Muscle layer of colon (tissue), 2 donors: ENCODE data around the gene NKX1-2.

Experiments used
- H3K27ac ChIP-seq: one replicate; pipeline ENCODE4 v1.7.0; 2013; ENCODE audit warnings: low read depth, mild to moderate bottlenecking, low read length, moderate library complexity
- H3K27me3 ChIP-seq, 2 donors: one replicate each; pipeline ENCODE4 v1.7.0; 2013; ENCODE audit warnings: low read length in 2 of 2, mild to moderate bottlenecking in 2 of 2; ENCODE audit not compliant: insufficient read depth in 2 of 2, control insufficient read depth in 1 of 2
- H3K36me3 ChIP-seq: one replicate; pipeline ENCODE4 v1.7.0; 2013; ENCODE audit warnings: mild to moderate bottlenecking, low read length; ENCODE audit not compliant: insufficient read depth
- H3K4me1 ChIP-seq: one replicate; pipeline ENCODE4 v1.7.0; 2013; ENCODE audit warnings: mild to moderate bottlenecking, low read length; ENCODE audit not compliant: insufficient read depth
- H3K4me3 ChIP-seq, 2 donors: one replicate each; pipeline ENCODE4 v1.7.0; 2013; ENCODE audit warnings: low read length in 2 of 2, low read depth in 1 of 2, mild to moderate bottlenecking in 1 of 2, moderate library complexity in 1 of 2
- H3K9ac ChIP-seq: one replicate; pipeline ENCODE4 v1.7.0; 2013; ENCODE audit warnings: low read length
- H3K9me3 ChIP-seq: one replicate; pipeline ENCODE4 v1.7.0; 2013; ENCODE audit warnings: mild to moderate bottlenecking, low read length
- donor health status: abdominal sarcoma.
- donor health status: Adenocarcinoma of cecum.

NKX1-2 gene

GRCh38 chr10:124450012-124450782 lies at the start of gene NKX1-2:
NKX1-2 (minus strand) TSS chr10:124450035; CDS start chr10:124449943, 92 bp downstream.
- H3K27me3 ChIP-seq, result peaks cover 30 to 66% of the 10 kb centered on the region in 2 donors
- H3K4me3 ChIP-seq, result no peak within 1 kb of the TSS
- no peak within 1 kb of the TSS for H3K27ac ChIP-seq
- no peaks in the 10 kb centered on the region for H3K36me3 ChIP-seq
- peaks cover 19% of the 10 kb centered on the region for H3K4me1 ChIP-seq
- no peaks in the 10 kb centered on the region for H3K9me3 ChIP-seq
- H3K9ac ChIP-seq, result no peak within 1 kb of the TSS

- Histone ChIP-seq H3K36me3 (peaks cover 11% of the 10 kb centered on the region), H3K9me3 (no peaks in the 10 kb centered on the region), H3K27ac (no peak overlapping the region), H3K4me1 (no peaks in the 10 kb centered on the region), H3K27me3 (no peaks in the 10 kb centered on the region), H3K4me3 (no peak overlapping the region), H3K9ac (no peak overlapping the region)
These were observed 48.2 kb upstream of the NKX1-2 start for GRCh38 chr10:124498056-124498455.

DNA sequence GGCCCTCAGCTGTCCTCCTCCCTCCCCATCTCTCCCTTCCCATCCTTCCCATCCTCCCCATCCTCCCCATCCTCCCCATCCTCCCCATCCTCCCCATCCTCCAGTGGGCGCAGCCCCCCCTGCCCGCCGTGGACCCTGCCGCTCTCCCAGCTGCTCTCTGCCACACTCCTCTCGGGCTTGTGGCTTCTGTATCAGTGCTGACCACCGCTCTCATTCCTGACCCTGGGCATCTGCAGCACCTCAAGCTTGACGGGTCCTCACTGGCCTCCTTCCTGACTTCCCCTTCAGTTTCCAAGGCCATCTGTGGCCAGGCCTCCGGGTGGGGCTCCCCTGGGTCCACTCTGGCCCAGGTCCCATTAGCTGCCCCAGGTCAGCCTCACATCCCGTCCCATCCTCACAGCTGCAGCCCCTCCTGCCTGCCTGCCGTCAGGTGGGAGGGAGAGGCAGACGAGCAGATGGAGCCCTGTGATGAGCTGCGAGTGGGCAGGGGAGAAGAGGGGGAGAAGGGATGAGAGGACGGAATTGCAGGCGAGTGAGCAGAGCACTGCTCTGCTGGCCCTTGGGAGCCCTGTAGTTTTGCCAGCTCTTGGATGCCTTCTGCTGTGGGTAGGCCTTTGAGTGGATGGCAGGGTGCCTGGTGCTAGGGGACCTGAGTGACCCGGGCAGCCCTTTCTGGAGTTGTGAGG lies 47.5 kb upstream of the NKX1-2 start:
- H3K36me3 ChIP-seq, result peaks cover 11% of the 10 kb centered on the region
- H3K4me1 ChIP-seq, result no peaks in the 10 kb centered on the region
- H3K27me3 ChIP-seq, result no peaks in the 10 kb centered on the region
- H3K9me3 ChIP-seq, result no peaks in the 10 kb centered on the region
- no peak overlapping the region for H3K27ac ChIP-seq
- H3K4me3 ChIP-seq, result no peak overlapping the region
- no peak overlapping the region for H3K9ac ChIP-seq

GRCh38 chr10:124496620-124497019 lies 46.8 kb upstream of the NKX1-2 start:
- Histone ChIP-seq H3K36me3 (peaks cover 11% of the 10 kb centered on the region), H3K4me1 (no peaks in the 10 kb centered on the region), H3K27me3 (no peaks in the 10 kb centered on the region), H3K27ac (no peak overlapping the region), H3K9ac (no peak overlapping the region), H3K4me3 (no peak overlapping the region), H3K9me3 (no peaks in the 10 kb centered on the region)

- peaks cover 11% of the 10 kb centered on the region for H3K36me3 ChIP-seq
- no peak overlapping the region for H3K9ac ChIP-seq
- H3K4me1 ChIP-seq, result no peaks in the 10 kb centered on the region
- no peak overlapping the region for H3K4me3 ChIP-seq
- H3K27me3 ChIP-seq, result no peaks in the 10 kb centered on the region
- no peak overlapping the region for H3K27ac ChIP-seq
- H3K9me3 ChIP-seq, result no peaks in the 10 kb centered on the region
These were observed 46.3 kb upstream of the NKX1-2 start for GRCh38 chr10:124496150-124496549.

DNA sequence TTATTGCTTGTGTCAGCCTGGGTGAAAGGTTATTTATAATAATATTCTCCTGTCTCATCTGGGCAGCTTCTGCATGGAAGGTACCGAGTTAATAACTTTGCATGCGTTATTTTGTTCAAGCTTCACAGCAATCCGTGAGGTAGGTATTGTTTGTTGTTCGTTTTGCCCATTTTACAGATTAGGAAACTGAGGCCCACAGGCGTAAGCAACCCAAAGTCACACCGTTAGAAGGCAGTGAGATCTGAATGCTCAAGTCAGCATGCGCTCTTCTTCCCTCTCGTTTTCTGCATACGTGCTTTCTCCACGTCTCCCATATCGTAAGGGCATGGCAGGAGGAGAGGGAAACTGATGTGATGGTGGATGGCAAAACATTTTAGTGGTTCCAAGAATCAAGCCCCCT lies 45.9 kb upstream of the NKX1-2 start:
- H3K36me3 ChIP-seq, result peaks cover 8% of the 10 kb centered on the region
- H3K4me3 ChIP-seq, result no peak overlapping the region
- no peak overlapping the region for H3K9ac ChIP-seq
- H3K27ac ChIP-seq, result no peak overlapping the region
- H3K9me3 ChIP-seq, result no peaks in the 10 kb centered on the region
- H3K27me3 ChIP-seq, result no peaks in the 10 kb centered on the region
- no peaks in the 10 kb centered on the region for H3K4me1 ChIP-seq

DNA sequence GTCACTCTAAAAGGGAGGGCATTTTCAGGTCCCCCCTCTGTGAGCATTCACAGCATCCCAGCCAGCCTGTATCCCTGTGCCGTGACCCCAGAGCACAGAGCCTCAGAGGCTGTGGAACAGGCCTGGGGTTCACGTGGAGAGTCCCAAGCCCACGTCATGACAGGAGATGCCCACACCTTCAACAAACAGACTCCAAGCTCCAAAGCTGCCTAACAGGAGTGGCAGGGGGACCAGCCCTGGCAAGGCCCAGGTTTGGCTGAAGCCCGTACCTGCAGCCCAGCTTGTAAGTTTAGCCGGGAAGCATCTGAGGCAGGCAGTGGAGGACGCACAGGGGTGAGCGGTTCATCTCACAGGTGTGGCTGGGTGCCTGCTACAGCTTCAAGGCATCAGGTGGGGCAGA lies 45.3 kb upstream of the NKX1-2 start:
- Histone ChIP-seq H3K4me3 (no peak overlapping the region), H3K36me3 (peaks cover 4% of the 10 kb centered on the region), H3K9ac (no peak overlapping the region), H3K27ac (no peak overlapping the region), H3K27me3 (no peaks in the 10 kb centered on the region), H3K9me3 (no peaks in the 10 kb centered on the region), H3K4me1 (no peaks in the 10 kb centered on the region)

DNA sequence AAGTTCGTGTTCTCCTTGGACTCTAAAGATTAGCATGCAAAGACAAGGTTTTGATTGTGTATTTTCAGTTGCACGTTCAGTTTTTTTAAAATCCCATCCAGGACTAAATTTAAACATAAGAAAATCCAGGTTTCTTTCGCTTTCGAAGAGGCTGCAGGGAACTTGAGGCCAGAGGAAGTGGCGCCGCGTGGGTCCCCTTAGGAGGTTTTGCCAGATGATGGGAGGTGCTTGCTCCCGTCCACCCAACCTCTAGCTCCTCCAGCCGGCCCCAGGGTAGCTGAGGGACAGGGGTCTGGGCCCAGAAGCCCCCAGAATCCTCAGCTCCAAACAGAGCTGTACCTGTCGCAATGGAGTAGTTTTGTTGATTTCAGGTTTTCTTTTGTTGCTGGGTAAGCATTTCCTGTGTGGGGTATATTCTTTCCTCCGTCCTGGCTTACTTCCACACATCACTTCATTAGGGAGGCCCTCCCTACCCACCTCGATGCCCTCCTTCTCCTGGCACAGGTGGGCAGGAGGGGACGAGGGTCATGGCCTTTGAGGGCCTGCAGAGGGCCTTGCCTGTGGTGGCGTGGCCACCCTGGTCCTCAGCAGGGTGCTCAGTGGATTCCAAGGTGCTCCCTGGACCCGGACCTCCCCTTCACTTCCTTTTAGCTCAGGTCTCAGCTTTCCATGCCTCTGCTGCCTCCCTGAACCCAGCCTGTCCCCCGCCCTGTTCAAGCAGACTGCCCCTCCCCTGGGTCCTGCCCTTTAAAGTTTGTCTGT lies 44.4 kb upstream of the NKX1-2 start:
- Histone ChIP-seq H3K9ac (no peak overlapping the region), H3K9me3 (no peaks in the 10 kb centered on the region), H3K27ac (no peak overlapping the region), H3K27me3 (no peaks in the 10 kb centered on the region), H3K4me3 (no peak overlapping the region), H3K4me1 (no peaks in the 10 kb centered on the region), H3K36me3 (peaks cover 4% of the 10 kb centered on the region)

- peaks cover 4% of the 10 kb centered on the region for H3K36me3 ChIP-seq
- no peak overlapping the region for H3K4me3 ChIP-seq
- no peak overlapping the region for H3K27ac ChIP-seq
- no peaks in the 10 kb centered on the region for H3K9me3 ChIP-seq
- H3K9ac ChIP-seq, result no peak overlapping the region
- no peaks in the 10 kb centered on the region for H3K27me3 ChIP-seq
- H3K4me1 ChIP-seq, result no peaks in the 10 kb centered on the region
These were observed 43.5 kb upstream of the NKX1-2 start for GRCh38 chr10:124493214-124493882.

DNA sequence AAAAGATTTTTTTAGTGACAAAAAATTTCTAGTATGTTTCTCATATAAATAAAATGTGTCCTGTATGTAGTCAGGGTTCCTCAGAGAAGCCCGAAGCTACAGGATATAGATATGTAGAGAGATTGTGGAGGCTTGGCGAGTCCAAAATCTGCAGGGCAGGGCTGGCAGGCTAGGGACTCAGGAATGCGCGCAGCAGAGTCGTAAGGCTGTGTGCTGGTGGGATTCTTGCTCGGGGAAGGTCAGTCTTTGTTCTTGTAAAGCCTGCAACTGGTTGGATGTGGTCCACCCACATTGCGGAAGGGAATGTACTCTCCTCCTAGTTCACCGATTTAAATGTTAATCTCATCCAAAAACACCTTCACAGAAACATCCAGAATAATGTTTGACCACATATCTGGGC lies 42.4 kb upstream of the NKX1-2 start:
- H3K27ac ChIP-seq, result no peak overlapping the region
- H3K4me3 ChIP-seq, result no peak overlapping the region
- no peaks in the 10 kb centered on the region for H3K27me3 ChIP-seq
- no peaks in the 10 kb centered on the region for H3K4me1 ChIP-seq
- no peaks in the 10 kb centered on the region for H3K9me3 ChIP-seq
- no peaks in the 10 kb centered on the region for H3K36me3 ChIP-seq
- H3K9ac ChIP-seq, result no peak overlapping the region

GRCh38 chr10:124491105-124491504 lies 41.3 kb upstream of the NKX1-2 start:
- Histone ChIP-seq H3K27ac (no peak overlapping the region), H3K27me3 (no peaks in the 10 kb centered on the region), H3K4me1 (no peaks in the 10 kb centered on the region), H3K4me3 (no peak overlapping the region), H3K36me3 (no peaks in the 10 kb centered on the region), H3K9ac (no peak overlapping the region), H3K9me3 (no peaks in the 10 kb centered on the region)
